RWPE1 (cell line): ENCODE data around the gene RGR.
"Not testable (repeated sequence)": the region's sequence is repeated elsewhere in the genome, so short reads cannot be mapped to it uniquely, and the experiment has no call there.

Experiments
- CTCF ChIA-PET: fragments of 350-600 bp; sonication (Branson Sonifier 250); formaldehyde crosslinking; extraction: SDS; loops from one replicate; lab custom pipeline; 2021; lab: Yijun Ruan, JAX
- POLR2A ChIA-PET: fragments of 400-600 bp; formaldehyde crosslinking; extraction: SDS; loops from one replicate; lab custom pipeline; 2020; ENCODE audit warnings: antibody characterized with exemption; ENCODE audit not compliant: low non-redundant PET; lab: Yijun Ruan, JAX
- DNase-seq: peaks from one replicate; pipeline ENCODE4 v3.0.0; 2012; ENCODE audit warnings: low spot score
- H3K27ac ChIP-seq: fragments of 450-650 bp; 2 replicates; pipeline ENCODE4 v1.5.1; 2017
- TF ChIP-seq, protein P1 (sequence below): fragments of 450-650 bp; conservative IDR thresholded peaks from 2 replicates; pipeline ENCODE4 v1.5.1; 2017; ENCODE audit warnings: low read depth, mild to moderate bottlenecking

Gene RGR

GRCh38 chr10:84269162-84269561 is 24.3 kb downstream of the RGR start:
- ChIA-PET POLR2A (no interaction called here), CTCF (interaction anchor here (0.7 to 1.2 kb wide), 2 partner anchors 269 to 620 kb away, joined by 3 read pairs; no protein-coding TSS in a partner anchor)
- H3K27ac ChIP-seq = no peak overlapping the region
- DNase-seq = no peak
- TF ChIP-seq, protein P1, sequence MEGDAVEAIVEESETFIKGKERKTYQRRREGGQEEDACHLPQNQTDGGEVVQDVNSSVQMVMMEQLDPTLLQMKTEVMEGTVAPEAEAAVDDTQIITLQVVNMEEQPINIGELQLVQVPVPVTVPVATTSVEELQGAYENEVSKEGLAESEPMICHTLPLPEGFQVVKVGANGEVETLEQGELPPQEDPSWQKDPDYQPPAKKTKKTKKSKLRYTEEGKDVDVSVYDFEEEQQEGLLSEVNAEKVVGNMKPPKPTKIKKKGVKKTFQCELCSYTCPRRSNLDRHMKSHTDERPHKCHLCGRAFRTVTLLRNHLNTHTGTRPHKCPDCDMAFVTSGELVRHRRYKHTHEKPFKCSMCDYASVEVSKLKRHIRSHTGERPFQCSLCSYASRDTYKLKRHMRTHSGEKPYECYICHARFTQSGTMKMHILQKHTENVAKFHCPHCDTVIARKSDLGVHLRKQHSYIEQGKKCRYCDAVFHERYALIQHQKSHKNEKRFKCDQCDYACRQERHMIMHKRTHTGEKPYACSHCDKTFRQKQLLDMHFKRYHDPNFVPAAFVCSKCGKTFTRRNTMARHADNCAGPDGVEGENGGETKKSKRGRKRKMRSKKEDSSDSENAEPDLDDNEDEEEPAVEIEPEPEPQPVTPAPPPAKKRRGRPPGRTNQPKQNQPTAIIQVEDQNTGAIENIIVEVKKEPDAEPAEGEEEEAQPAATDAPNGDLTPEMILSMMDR = no peak

DNA sequence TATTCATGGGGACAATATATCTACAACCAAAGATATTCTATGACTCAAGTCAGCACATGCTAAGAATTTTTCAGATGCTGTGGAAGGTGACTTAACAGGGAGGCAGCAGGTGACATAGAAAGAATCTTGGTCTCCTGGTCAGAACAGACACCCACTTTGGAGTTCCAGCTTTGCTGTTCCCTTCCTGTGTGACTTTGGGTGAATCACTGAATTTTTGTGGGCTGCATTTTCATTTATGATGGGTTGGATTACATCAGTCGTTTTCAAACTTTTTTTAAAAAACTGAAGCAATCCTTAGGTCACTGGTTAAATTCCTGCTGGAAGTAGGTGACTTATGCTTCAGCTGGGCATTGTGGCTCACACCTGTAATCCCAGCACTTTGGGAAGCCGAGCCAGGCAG is 24.9 kb downstream of the RGR start:
- ChIA-PET CTCF (interaction anchor here (0.6 to 1.2 kb wide), 2 partner anchors 55 to 268 kb away, joined by 3 read pairs; no protein-coding TSS in a partner anchor), POLR2A (no interaction called here)
- no peak for DNase-seq
- no peak overlapping the region for H3K27ac ChIP-seq
- TF ChIP-seq, protein P1 = no peak

DNA sequence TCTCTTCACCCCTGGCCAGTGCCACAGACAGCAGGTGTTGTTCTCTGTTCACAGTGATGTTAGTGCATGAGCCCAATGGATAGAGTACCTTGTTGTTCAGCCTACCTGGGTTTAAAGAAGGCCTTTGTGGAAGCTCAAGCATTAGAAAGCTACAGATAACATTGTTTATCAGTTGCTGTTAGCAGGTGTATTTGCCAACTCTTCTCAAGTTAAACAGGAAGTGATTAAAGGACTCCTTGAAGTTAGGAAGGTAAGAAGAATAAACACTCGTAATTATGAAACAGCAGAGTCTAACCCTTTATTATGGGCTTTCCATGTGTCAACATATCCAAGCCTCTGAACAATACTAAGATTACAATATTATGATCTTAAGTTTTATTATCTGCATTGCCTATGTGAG is 25.9 kb downstream of the RGR start:
- DNase-seq = no peak
- H3K27ac ChIP-seq = no peak overlapping the region
- ChIA-PET POLR2A (no interaction called here), CTCF (interaction anchor here (0.6 to 0.7 kb wide), 3 partner anchors 56 to 725 kb away, joined by 3 to 4 read pairs (median 3); no protein-coding TSS in a partner anchor)
- TF ChIP-seq, protein P1 = no peak

GRCh38 chr10:84279876-84280475 is 35.1 kb downstream of the RGR start:
- POLR2A ChIA-PET, H3K27ac ChIP-seq, DNase-seq: not testable (repeated sequence)
- CTCF ChIA-PET = interaction anchor here (0.7 kb wide), 1 partner anchor 1014 kb away, joined by 3 read pairs; no protein-coding TSS in a partner anchor

- ChIA-PET POLR2A (no interaction called here), CTCF (interaction anchor here (0.7 kb wide), 2 partner anchors 20 to 1606 kb away, joined by 5 to 7 read pairs; no protein-coding TSS in a partner anchor)
- TF ChIP-seq, protein P1 = no peak
- no peak overlapping the region for H3K27ac ChIP-seq
- DNase-seq = no peak
Measured at GRCh38 chr10:84286695-84287094, 41.8 kb downstream of the RGR start.

GRCh38 chr10:84288151-84288550 is 43.3 kb downstream of the RGR start:
- ChIA-PET CTCF (interaction anchor here (1.0 kb wide), 1 partner anchor 64 kb away, joined by 3 read pairs; no protein-coding TSS in a partner anchor), POLR2A (no interaction called here)
- no peak overlapping the region for H3K27ac ChIP-seq
- DNase-seq = no peak
- TF ChIP-seq, protein P1 = no peak
